ENCODE measurements around the gene UVSSA. TPM values are rescaled to one million over a fixed set of nuclear protein-coding genes. Genes with fewer than 3 reads are reported as not detected.

The UVSSA gene
- total RNA-seq, 2 experiments from 2014 or later, result 18.6 to 20.2 TPM

GRCh38 chr4:1365271-1366178 lies 18.5 kb downstream of the UVSSA start:
- ATAC-seq (no peak), DNase-seq (no peak)
- no peak overlapping the region for H3K4me3 Mint-ChIP-seq
- no peaks in the 10 kb centered on the region for H3K4me1 Mint-ChIP-seq (ENCODE audit: low read depth)
- no peak overlapping the region for H3K27ac Mint-ChIP-seq
- ChIA-PET CTCF (interaction anchor here (0.7 to 1.6 kb wide), 2 partner anchors 10 to 215 kb away, joined by 3 to 4 read pairs; no protein-coding TSS in a partner anchor), POLR2A (no interaction called here)
- no peaks in the 10 kb centered on the region for H3K27me3 Mint-ChIP-seq
- TF ChIP-seq CTCF (IDR thresholded peaks at IDR 0.05), result peak; percentile 17
- intact Hi-C loops (cut with micrococcal nuclease), result no loop called here
- no peaks in the 10 kb centered on the region for H3K36me3 Mint-ChIP-seq (ENCODE audit: low read depth)
- no peaks in the 10 kb centered on the region for H3K9me3 Mint-ChIP-seq

GRCh38 chr4:1366371-1367229 lies 19.6 kb downstream of the UVSSA start:
- intact Hi-C loops (cut with micrococcal nuclease), result no loop called here
- no peak for ATAC-seq
- no peak for TF ChIP-seq CTCF (IDR thresholded peaks at IDR 0.05)
- Mint-ChIP-seq H3K27ac (no peak overlapping the region), H3K4me1 (ENCODE audit: low read depth) (no peaks in the 10 kb centered on the region), H3K27me3 (no peaks in the 10 kb centered on the region), H3K9me3 (no peaks in the 10 kb centered on the region), H3K4me3 (no peak overlapping the region), H3K36me3 (ENCODE audit: low read depth) (peaks cover 2% of the 10 kb centered on the region)
- CTCF ChIA-PET, result no interaction called here
- POLR2A ChIA-PET, result no interaction called here
- no peak for DNase-seq

GRCh38 chr4:1367230-1367935 lies 20.4 kb downstream of the UVSSA start:
- H3K9me3 Mint-ChIP-seq, result no peaks in the 10 kb centered on the region
- H3K27me3 Mint-ChIP-seq, result no peaks in the 10 kb centered on the region
- H3K4me1 Mint-ChIP-seq (ENCODE audit: low read depth), result no peaks in the 10 kb centered on the region
- POLR2A ChIA-PET, result no interaction called here
- ATAC-seq (no peak), DNase-seq (no peak)
- H3K4me3 Mint-ChIP-seq, result no peak overlapping the region
- peaks cover 4% of the 10 kb centered on the region for H3K36me3 Mint-ChIP-seq (ENCODE audit: low read depth)
- no peak overlapping the region for H3K27ac Mint-ChIP-seq
- intact Hi-C loops (cut with micrococcal nuclease), result no loop called here
- CTCF ChIA-PET, result no interaction called here
- no peak for TF ChIP-seq CTCF (IDR thresholded peaks at IDR 0.05)

- peaks cover 6% of the 10 kb centered on the region for H3K36me3 Mint-ChIP-seq (ENCODE audit: low read depth)
- no peaks in the 10 kb centered on the region for H3K9me3 Mint-ChIP-seq
- no peak overlapping the region for H3K4me3 Mint-ChIP-seq
- DNase-seq (no peak), ATAC-seq (no peak)
- CTCF ChIA-PET, result no interaction called here
- H3K4me1 Mint-ChIP-seq (ENCODE audit: low read depth), result no peaks in the 10 kb centered on the region
- intact Hi-C loops (cut with micrococcal nuclease), result no loop called here
- H3K27ac Mint-ChIP-seq, result no peak overlapping the region
- POLR2A ChIA-PET, result no interaction called here
- TF ChIP-seq CTCF (IDR thresholded peaks at IDR 0.05), result no peak
- no peaks in the 10 kb centered on the region for H3K27me3 Mint-ChIP-seq
These were observed 20.9 kb downstream of the UVSSA start for GRCh38 chr4:1367936-1368289.

Data from activated CD8-positive, alpha-beta T cell treated with anti-CD3 and anti-CD28 coated beads for 36 hours (primary cell).